Erythroblast (primary cell): ENCODE results near the gene SBDS.

ENCODE experiments used
- GATA1 ChIP-seq: IDR thresholded peaks from 2 replicates; pipeline ENCODE4 v1.6.1; 2011; ENCODE audit warnings: low read depth, mild to moderate bottlenecking, control low read depth, low read length, moderate library complexity
- POLR2A ChIP-seq: IDR thresholded peaks from 2 replicates; pipeline ENCODE4 v1.6.1; 2011; ENCODE audit warnings: mild to moderate bottlenecking, low read length

DNA sequence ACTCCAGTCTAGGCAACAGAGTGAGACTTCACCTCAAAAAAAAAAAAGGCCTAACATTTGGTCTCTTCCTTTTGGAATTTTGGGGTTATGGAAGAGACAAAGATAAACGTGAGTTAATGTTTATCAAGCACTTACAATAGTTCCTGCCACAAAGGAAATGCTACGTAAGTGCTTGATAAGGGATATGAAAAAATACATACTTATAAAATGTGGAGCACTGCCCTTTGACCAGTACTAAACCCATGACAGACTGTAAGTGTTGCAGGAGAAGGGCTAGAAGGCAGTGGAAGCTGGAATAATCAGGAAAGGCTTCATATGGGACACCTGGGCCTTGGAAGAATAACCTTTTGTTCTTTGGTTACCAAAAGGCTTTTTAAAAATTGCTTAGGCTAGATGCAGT is 48.8 kb downstream of the SBDS start:
- TF ChIP-seq POLR2A (no peak), GATA1 (no peak)
